ENCODE results near the gene ROR1.

GRCh38 chr1:63828322-63829044, 54.7 kb downstream of the ROR1 start:
- TF ChIP-seq, protein P1, sequence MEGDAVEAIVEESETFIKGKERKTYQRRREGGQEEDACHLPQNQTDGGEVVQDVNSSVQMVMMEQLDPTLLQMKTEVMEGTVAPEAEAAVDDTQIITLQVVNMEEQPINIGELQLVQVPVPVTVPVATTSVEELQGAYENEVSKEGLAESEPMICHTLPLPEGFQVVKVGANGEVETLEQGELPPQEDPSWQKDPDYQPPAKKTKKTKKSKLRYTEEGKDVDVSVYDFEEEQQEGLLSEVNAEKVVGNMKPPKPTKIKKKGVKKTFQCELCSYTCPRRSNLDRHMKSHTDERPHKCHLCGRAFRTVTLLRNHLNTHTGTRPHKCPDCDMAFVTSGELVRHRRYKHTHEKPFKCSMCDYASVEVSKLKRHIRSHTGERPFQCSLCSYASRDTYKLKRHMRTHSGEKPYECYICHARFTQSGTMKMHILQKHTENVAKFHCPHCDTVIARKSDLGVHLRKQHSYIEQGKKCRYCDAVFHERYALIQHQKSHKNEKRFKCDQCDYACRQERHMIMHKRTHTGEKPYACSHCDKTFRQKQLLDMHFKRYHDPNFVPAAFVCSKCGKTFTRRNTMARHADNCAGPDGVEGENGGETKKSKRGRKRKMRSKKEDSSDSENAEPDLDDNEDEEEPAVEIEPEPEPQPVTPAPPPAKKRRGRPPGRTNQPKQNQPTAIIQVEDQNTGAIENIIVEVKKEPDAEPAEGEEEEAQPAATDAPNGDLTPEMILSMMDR (conservative IDR thresholded peaks at IDR 0.05; ENCODE audit: low read length): no peak
- no peak for TF ChIP-seq EZH2phosphoT487 (IDR thresholded peaks at IDR 0.05; ENCODE audit: borderline replicate concordance, low read depth, low read length)

All from OCI-LY7 (cell line).